ENCODE results near the gene XPR1. TPM values are rescaled to one million over a fixed set of nuclear protein-coding genes. Genes with fewer than 3 reads are reported as not detected.
A peak's percentile ranks its signal among the peaks of the same experiment; 100 is the strongest.

XPR1 gene
- total and polyA plus RNA-seq, 8 donors, result 3.4 to 25.3 (median 13.7) TPM

- ATAC-seq, result no peak
- Histone ChIP-seq H3K9me3 (no peaks in the 10 kb centered on the region), H3K27ac (peak overlapping the region in 1 of 4 donors; percentile 62), H3K27me3 (no peaks in the 10 kb centered on the region), H3K36me3 (no peaks in the 10 kb centered on the region), H3K4me1 (peaks cover 33 to 71% (median 67%) of the 10 kb centered on the region in 3 donors), H3K4me3 (no peak overlapping the region)
- TF ChIP-seq CTCF (IDR thresholded peaks at IDR 0.05), result no peak
- no peak for DNase-seq
- WGBS, 2 donors, result 95 to 100% methylated on average over 1 of the region's 1 CpG
- intact Hi-C loops (cut with DNase I), result no loop called here
- FAIRE-seq, result no peak
Observed at GRCh38 chr1:180612632-180613031, 19.2 kb upstream of the XPR1 start.

GRCh38 chr1:180614730-180615129 lies 17.1 kb upstream of the XPR1 start:
- no peaks in the 10 kb centered on the region for H3K27me3 ChIP-seq
- intact Hi-C loops (cut with DNase I), result no loop called here
- TF ChIP-seq CTCF (IDR thresholded peaks at IDR 0.05), result no peak
- no peak overlapping the region for H3K4me3 ChIP-seq
- H3K9me3 ChIP-seq, result no peaks in the 10 kb centered on the region
- WGBS, 2 donors, result 30 to 38% methylated on average over 5 of the region's 5 CpGs
- peaks cover 33 to 67% (median 59%) of the 10 kb centered on the region in 3 donors for H3K4me1 ChIP-seq
- peak overlapping the region; percentile 17 to 75 (median 54) for H3K27ac ChIP-seq
- FAIRE-seq (no peak), ATAC-seq (peak; percentile 71 to 85 (median 78)), DNase-seq (peak in 4 of 6 donors; percentile 49 to 83 (median 80))
- no peaks in the 10 kb centered on the region for H3K36me3 ChIP-seq

- no peak for TF ChIP-seq CTCF (IDR thresholded peaks at IDR 0.05)
- Histone ChIP-seq H3K27me3 (no peaks in the 10 kb centered on the region), H3K4me3 (no peak overlapping the region), H3K27ac (peak overlapping the region in 2 of 4 donors; percentile 74 to 75), H3K36me3 (no peaks in the 10 kb centered on the region), H3K4me1 (peaks cover 26 to 57% (median 50%) of the 10 kb centered on the region in 3 donors), H3K9me3 (no peaks in the 10 kb centered on the region)
- DNase-seq (peak in 3 of 6 donors; percentile 43 to 73 (median 64)), FAIRE-seq (no peak), ATAC-seq (peak; percentile 66 to 81 (median 74))
- 25 to 26% methylated on average over 8 of the region's 8 CpGs for WGBS, 2 donors
- intact Hi-C loops (cut with DNase I), result no loop called here
Observed at GRCh38 chr1:180615493-180616290, 16.1 kb upstream of the XPR1 start.

GRCh38 chr1:180616439-180616838 lies 15.4 kb upstream of the XPR1 start:
- FAIRE-seq, result no peak
- intact Hi-C loops (cut with DNase I), result no loop called here
- H3K4me3 ChIP-seq, result no peak overlapping the region
- no peak for TF ChIP-seq CTCF (IDR thresholded peaks at IDR 0.05)
- peaks cover 21 to 50% (median 42%) of the 10 kb centered on the region in 3 donors for H3K4me1 ChIP-seq
- 41 to 47% methylated on average over 6 of the region's 6 CpGs for WGBS, 2 donors
- H3K9me3 ChIP-seq, result no peaks in the 10 kb centered on the region
- H3K27me3 ChIP-seq, result no peaks in the 10 kb centered on the region
- H3K27ac ChIP-seq, result peak overlapping the region in 2 of 4 donors; percentile 74 to 75
- no peak for ATAC-seq
- H3K36me3 ChIP-seq, result no peaks in the 10 kb centered on the region
- no peak for DNase-seq

Measured in pancreas (tissue), 10 donors.